K562 (cell line): ENCODE data around the gene LSM12. TPM values are rescaled to one million over a fixed set of nuclear protein-coding genes. Genes with fewer than 3 reads are reported as not detected.
A peak's percentile ranks its signal among the peaks of the same experiment; 100 is the strongest.

ENCODE experiments used
- CBX5 ChIP-seq: IDR thresholded peaks from 2 replicates; pipeline ENCODE4 v1.6.1; 2014; ENCODE audit warnings: low read depth, borderline replicate concordance
- CHD2 ChIP-seq: IDR thresholded peaks from 2 replicates; pipeline ENCODE4 v1.6.1; 2011; ENCODE audit warnings: low read depth, low read length
- CREM ChIP-seq: IDR thresholded peaks from 2 replicates; pipeline ENCODE4 v1.6.1; 2014; ENCODE audit warnings: antibody characterized with exemption, low read depth
- DIDO1 ChIP-seq: fragments of 450-650 bp; IDR thresholded peaks from 2 replicates; pipeline ENCODE4 v1.6.1; 2016; ENCODE audit warnings: low read depth, missing biosample characterization, missing genetic modification characterization
- GABPA ChIP-seq: fragments of 200-800 bp; sonication (Bioruptor generic); conservative IDR thresholded peaks from 2 replicates; pipeline ENCODE4 v1.6.1; 2016; ENCODE audit warnings: low read depth, missing genetic modification characterization, missing compliant biosample characterization
- HMG20B ChIP-seq: fragments of 250-450 bp; sonication (Bioruptor Pico); IDR thresholded peaks from 2 replicates; pipeline ENCODE4 v1.5.0; 2021; ENCODE audit warnings: mild to moderate bottlenecking
- MEF2A ChIP-seq: IDR thresholded peaks from 2 replicates; pipeline ENCODE4 v1.6.1; 2011; ENCODE audit warnings: low read depth, mild to moderate bottlenecking, low read length, moderate library complexity; ENCODE audit not compliant: control insufficient read depth
- NFRKB ChIP-seq: fragments of 450-650 bp; IDR thresholded peaks from 2 replicates; pipeline ENCODE4 v1.6.1; 2016; ENCODE audit warnings: low read depth
- PCBP2 ChIP-seq: fragments of 200-400 bp; formaldehyde crosslinking; IDR thresholded peaks from 2 replicates; pipeline ENCODE4 v1.6.1; 2018; ENCODE audit warnings: low read length, low read depth, mild to moderate bottlenecking, moderate library complexity; ENCODE audit not compliant: poor library complexity, severe bottlenecking
- PURB ChIP-seq: sonication (generic); formaldehyde crosslinking; IDR thresholded peaks from 2 replicates; pipeline ENCODE4 v1.9.0; 2021; ENCODE audit warnings: low read depth, mild to moderate bottlenecking, missing genetic modification reagents
- RBM17 ChIP-seq: fragments of 200-400 bp; formaldehyde crosslinking; IDR thresholded peaks from 2 replicates; pipeline ENCODE4 v1.6.1; 2017; ENCODE audit warnings: low read depth, mild to moderate bottlenecking, low read length, borderline replicate concordance
- SIN3A ChIP-seq, 2 experiments: fragments of 150-350 bp in 1 of 2; IDR thresholded peaks; 2 replicates each; pipeline ENCODE4 v1.6.1; 2011 to 2016; ENCODE audit warnings: borderline replicate concordance in 2 of 2, low read depth in 2 of 2, low read length in 2 of 2, mild to moderate bottlenecking in 2 of 2, moderate library complexity in 2 of 2; ENCODE audit not compliant: control insufficient read depth in 1 of 2
- SIRT6 ChIP-seq: IDR thresholded peaks from one replicate; pipeline ENCODE4 v1.6.1; 2012; ENCODE audit warnings: low read depth, mild to moderate bottlenecking, control low read depth, inconsistent platforms, low read length, moderate library complexity
- SMARCA4 ChIP-seq: fragments of 450-650 bp; IDR thresholded peaks from 2 replicates; pipeline ENCODE4 v1.6.1; 2016
- SPI1 ChIP-seq: IDR thresholded peaks from 2 replicates; pipeline ENCODE4 v1.6.1; 2011; ENCODE audit warnings: low read depth, low read length, control low read depth, borderline replicate concordance
- SRSF3 ChIP-seq: fragments of 200-400 bp; formaldehyde crosslinking; IDR thresholded peaks from 2 replicates; pipeline ENCODE4 v1.6.1; 2016; ENCODE audit warnings: mild to moderate bottlenecking, low read length, moderate library complexity; ENCODE audit not compliant: insufficient read depth
- TBP ChIP-seq: optimal IDR thresholded peaks from 2 replicates; pipeline ENCODE3; 2011; ENCODE audit warnings: low read depth, low read length, improper control_type of control experiment
- ZNF175 ChIP-seq: fragments of 200-800 bp; sonication (Bioruptor generic); IDR thresholded peaks from 2 replicates; pipeline ENCODE4 v1.6.1; 2016; ENCODE audit warnings: low read depth, mild to moderate bottlenecking, missing genetic modification characterization, missing compliant biosample characterization
- ZNF217 ChIP-seq: sonication (generic); formaldehyde crosslinking; IDR thresholded peaks from 2 replicates; pipeline ENCODE4 v1.8.0; 2022; ENCODE audit warnings: mild to moderate bottlenecking, missing genetic modification reagents
- ZNF507 ChIP-seq: conservative IDR thresholded peaks from 2 replicates; pipeline ENCODE4 v1.6.1; 2017; ENCODE audit warnings: missing genetic modification characterization, missing compliant biosample characterization
- ZNF707 ChIP-seq: fragments of 250-450 bp; sonication (Bioruptor Pico); conservative IDR thresholded peaks from 2 replicates; pipeline ENCODE4 v1.8.0; 2022; ENCODE audit warnings: inconsistent platforms, mild to moderate bottlenecking, moderate library complexity
- polyA plus RNA-seq, 8 experiments: library from polyadenylated mRNA; depleted of rRNA in 4 of 8; stranded (reverse) in 5 of 8; unstranded in 3 of 8; fragments of >200 nt; fragmentation: Nextera tagmentation in 2 of 8; fragmentation: Illumina TruSeq in 1 of 8; extraction: Ambion mirVana in 2 of 8; extraction: Trizol in 1 of 8; gene quantifications; 2 replicates each; pipeline versions ENCODE4 v1.2.1 to v1.2.3, GENCODE V29; 2011 to 2014; ENCODE audit warnings: inconsistent platforms in 1 of 8, missing spikeins in 1 of 8
- total RNA-seq, 7 experiments: library from RNA; depleted of rRNA in 6 of 7; stranded (reverse); fragments of >200 nt in 6 of 7; fragmentation: Illumina TruSeq in 2 of 7; extraction: Trizol in 2 of 7; gene quantifications; 2 replicates each; pipeline versions ENCODE4 v1.2.1 to v1.2.3, GENCODE V29; 2011 to 2021; ENCODE audit warnings: low replicate concordance in 1 of 7
- TF ChIP-seq, protein P1 (sequence below): fragments of 250-450 bp; sonication (Bioruptor Pico); IDR thresholded peaks from 2 replicates; pipeline ENCODE4 v1.8.0; 2021; ENCODE audit warnings: moderate library complexity, mild to moderate bottlenecking, inconsistent platforms
- TF ChIP-seq, protein P2 (sequence below): fragments of 250-450 bp; sonication (Bioruptor Pico); IDR thresholded peaks from 2 replicates; pipeline ENCODE4 v1.8.0; 2022; ENCODE audit warnings: inconsistent platforms
- TF ChIP-seq, protein P3 (sequence below): sonication (generic); formaldehyde crosslinking; IDR thresholded peaks from 2 replicates; pipeline ENCODE4 v1.9.0; 2022; ENCODE audit warnings: mild to moderate bottlenecking, missing genetic modification reagents
- TF ChIP-seq, protein P4 (sequence below): sonication (generic); formaldehyde crosslinking; IDR thresholded peaks from 2 replicates; pipeline ENCODE4 v1.5.0; 2020; ENCODE audit warnings: missing genetic modification reagents

Gene LSM12
- total and polyA plus RNA-seq, 9 of the 15 experiments (the other 6 are each of a cell fraction or from before 2014, with no cell fraction given) = 53.0 to 258 (median 89.3) TPM

DNA sequence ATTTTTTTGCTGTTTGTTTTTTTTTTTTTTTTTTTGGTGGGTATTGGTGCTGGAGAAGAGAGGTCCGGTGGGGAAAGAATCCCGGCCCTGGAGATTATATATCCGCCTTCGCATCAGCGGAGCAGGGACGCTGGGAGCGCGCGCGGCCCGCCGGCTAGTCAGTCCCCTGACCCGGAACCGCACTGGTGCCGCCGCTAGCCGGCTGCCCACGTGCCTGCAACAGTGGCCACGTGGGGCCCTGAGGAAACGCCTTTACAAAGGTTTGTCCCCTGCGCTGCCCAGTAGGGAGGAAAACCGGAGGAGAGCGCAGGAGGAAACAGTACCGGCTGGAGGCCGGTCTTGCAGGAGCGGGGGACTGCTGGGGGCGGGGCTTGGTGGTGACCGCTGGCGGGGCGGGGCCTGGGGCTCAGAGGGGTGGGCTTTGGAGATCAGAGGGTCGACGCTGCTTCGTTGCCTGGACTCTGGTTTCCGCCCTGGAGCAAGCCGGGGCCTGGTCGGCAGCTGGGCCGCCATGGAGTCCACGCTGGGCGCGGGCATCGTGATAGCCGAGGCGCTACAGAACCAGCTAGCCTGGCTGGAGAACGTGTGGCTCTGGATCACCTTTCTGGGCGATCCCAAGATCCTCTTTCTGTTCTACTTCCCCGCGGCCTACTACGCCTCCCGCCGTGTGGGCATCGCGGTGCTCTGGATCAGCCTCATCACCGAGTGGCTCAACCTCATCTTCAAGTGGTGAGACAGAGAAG is 4.2 kb upstream of the LSM12 start, which contains the start of gene G6PC3 (continued):
- TF ChIP-seq GABPA = peak; percentile 95
- TF ChIP-seq ZNF707 (CRISPR knock-in tag) = no peak
- TF ChIP-seq NFRKB = no peak
- TF ChIP-seq ZNF507 (tag) = no peak
- TF ChIP-seq, protein P1, sequence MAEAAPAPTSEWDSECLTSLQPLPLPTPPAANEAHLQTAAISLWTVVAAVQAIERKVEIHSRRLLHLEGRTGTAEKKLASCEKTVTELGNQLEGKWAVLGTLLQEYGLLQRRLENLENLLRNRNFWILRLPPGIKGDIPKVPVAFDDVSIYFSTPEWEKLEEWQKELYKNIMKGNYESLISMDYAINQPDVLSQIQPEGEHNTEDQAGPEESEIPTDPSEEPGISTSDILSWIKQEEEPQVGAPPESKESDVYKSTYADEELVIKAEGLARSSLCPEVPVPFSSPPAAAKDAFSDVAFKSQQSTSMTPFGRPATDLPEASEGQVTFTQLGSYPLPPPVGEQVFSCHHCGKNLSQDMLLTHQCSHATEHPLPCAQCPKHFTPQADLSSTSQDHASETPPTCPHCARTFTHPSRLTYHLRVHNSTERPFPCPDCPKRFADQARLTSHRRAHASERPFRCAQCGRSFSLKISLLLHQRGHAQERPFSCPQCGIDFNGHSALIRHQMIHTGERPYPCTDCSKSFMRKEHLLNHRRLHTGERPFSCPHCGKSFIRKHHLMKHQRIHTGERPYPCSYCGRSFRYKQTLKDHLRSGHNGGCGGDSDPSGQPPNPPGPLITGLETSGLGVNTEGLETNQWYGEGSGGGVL (CRISPR knock-in tag) = no peak
- TF ChIP-seq TBP = peak; percentile 77
- no peak for TF ChIP-seq PURB (CRISPR knock-in tag)
- TF ChIP-seq SPI1 = no peak
- TF ChIP-seq SIRT6 = no peak
- no peak for TF ChIP-seq PCBP2
- TF ChIP-seq HMG20B (CRISPR knock-in tag) = no peak
- peak; percentile 7; the same call in 1 of the 2 replicates for TF ChIP-seq SMARCA4
- TF ChIP-seq, protein P2, sequence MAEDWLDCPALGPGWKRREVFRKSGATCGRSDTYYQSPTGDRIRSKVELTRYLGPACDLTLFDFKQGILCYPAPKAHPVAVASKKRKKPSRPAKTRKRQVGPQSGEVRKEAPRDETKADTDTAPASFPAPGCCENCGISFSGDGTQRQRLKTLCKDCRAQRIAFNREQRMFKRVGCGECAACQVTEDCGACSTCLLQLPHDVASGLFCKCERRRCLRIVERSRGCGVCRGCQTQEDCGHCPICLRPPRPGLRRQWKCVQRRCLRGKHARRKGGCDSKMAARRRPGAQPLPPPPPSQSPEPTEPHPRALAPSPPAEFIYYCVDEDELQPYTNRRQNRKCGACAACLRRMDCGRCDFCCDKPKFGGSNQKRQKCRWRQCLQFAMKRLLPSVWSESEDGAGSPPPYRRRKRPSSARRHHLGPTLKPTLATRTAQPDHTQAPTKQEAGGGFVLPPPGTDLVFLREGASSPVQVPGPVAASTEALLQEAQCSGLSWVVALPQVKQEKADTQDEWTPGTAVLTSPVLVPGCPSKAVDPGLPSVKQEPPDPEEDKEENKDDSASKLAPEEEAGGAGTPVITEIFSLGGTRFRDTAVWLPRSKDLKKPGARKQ (CRISPR knock-in tag) = no peak
- TF ChIP-seq, protein P3, sequence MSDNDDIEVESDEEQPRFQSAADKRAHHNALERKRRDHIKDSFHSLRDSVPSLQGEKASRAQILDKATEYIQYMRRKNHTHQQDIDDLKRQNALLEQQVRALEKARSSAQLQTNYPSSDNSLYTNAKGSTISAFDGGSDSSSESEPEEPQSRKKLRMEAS = peak; percentile 99
- no peak for TF ChIP-seq SRSF3
- no peak for TF ChIP-seq RBM17
- TF ChIP-seq ZNF217 (CRISPR knock-in tag) = no peak
- no peak for TF ChIP-seq CHD2
- peak; percentile 69 for TF ChIP-seq CREM
- peak; percentile 98 to 100 for TF ChIP-seq SIN3A (IDR thresholded peaks at IDR 0.05; ENCODE audit: borderline replicate concordance in 2 of 2, control insufficient read depth in 1 of 2, low read depth in 2 of 2, low read length in 2 of 2)
- TF ChIP-seq, protein P4, sequence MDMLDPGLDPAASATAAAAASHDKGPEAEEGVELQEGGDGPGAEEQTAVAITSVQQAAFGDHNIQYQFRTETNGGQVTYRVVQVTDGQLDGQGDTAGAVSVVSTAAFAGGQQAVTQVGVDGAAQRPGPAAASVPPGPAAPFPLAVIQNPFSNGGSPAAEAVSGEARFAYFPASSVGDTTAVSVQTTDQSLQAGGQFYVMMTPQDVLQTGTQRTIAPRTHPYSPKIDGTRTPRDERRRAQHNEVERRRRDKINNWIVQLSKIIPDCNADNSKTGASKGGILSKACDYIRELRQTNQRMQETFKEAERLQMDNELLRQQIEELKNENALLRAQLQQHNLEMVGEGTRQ (CRISPR knock-in tag) = peak; percentile 97
- no peak for TF ChIP-seq CBX5
- TF ChIP-seq ZNF175 (CRISPR knock-in tag) = peak; percentile 31; the same call in 1 of the 2 replicates
- no peak for TF ChIP-seq DIDO1
- TF ChIP-seq MEF2A = no peak
